ENCODE measurements around the gene PCCB. TPM values are rescaled to one million over a fixed set of nuclear protein-coding genes. Genes with fewer than 3 reads are reported as not detected.

Gene PCCB
- total RNA-seq, 2 donors from 2014 or later = 43.2 to 112 TPM

- no peak for TF ChIP-seq CTCF (IDR thresholded peaks at IDR 0.05)
- H3K27me3 ChIP-seq = no peaks in the 10 kb centered on the region
- H3K4me1 ChIP-seq = peaks cover 0 to 19% of the 10 kb centered on the region in 2 donors
- no peak overlapping the region for H3K27ac ChIP-seq
- no peak for DNase-seq (ENCODE audit: low spot score)
- peaks cover 4 to 31% of the 10 kb centered on the region in 2 donors for H3K9me3 ChIP-seq
- H3K36me3 ChIP-seq = peaks cover 19% of the 10 kb centered on the region
- no peak overlapping the region for H3K4me3 ChIP-seq
Measured at GRCh38 chr3:136279092-136279491, 29.0 kb downstream of the PCCB start.

GRCh38 chr3:136280961-136281360, 30.8 kb downstream of the PCCB start:
- TF ChIP-seq CTCF (IDR thresholded peaks at IDR 0.05) = no peak
- no peak overlapping the region for H3K27ac ChIP-seq
- peaks cover 37% of the 10 kb centered on the region for H3K36me3 ChIP-seq
- DNase-seq (ENCODE audit: low spot score) = no peak
- peaks cover 0 to 19% of the 10 kb centered on the region in 2 donors for H3K4me1 ChIP-seq
- no peaks in the 10 kb centered on the region for H3K27me3 ChIP-seq
- no peak overlapping the region for H3K4me3 ChIP-seq
- peaks cover 4 to 31% of the 10 kb centered on the region in 2 donors for H3K9me3 ChIP-seq

GRCh38 chr3:136281966-136282520, 31.9 kb downstream of the PCCB start:
- no peak for DNase-seq (ENCODE audit: low spot score)
- H3K9me3 ChIP-seq = peaks cover 4 to 31% of the 10 kb centered on the region in 2 donors
- no peak overlapping the region for H3K4me3 ChIP-seq
- TF ChIP-seq CTCF (IDR thresholded peaks at IDR 0.05) = no peak
- H3K36me3 ChIP-seq = peaks cover 37% of the 10 kb centered on the region
- peaks cover 0 to 19% of the 10 kb centered on the region in 2 donors for H3K4me1 ChIP-seq
- no peaks in the 10 kb centered on the region for H3K27me3 ChIP-seq
- H3K27ac ChIP-seq = no peak overlapping the region

GRCh38 chr3:136283627-136284026, 33.5 kb downstream of the PCCB start:
- no peak for TF ChIP-seq CTCF (IDR thresholded peaks at IDR 0.05)
- no peak for DNase-seq (ENCODE audit: low spot score)
- Histone ChIP-seq H3K4me1 (peaks cover 0 to 19% of the 10 kb centered on the region in 2 donors), H3K27me3 (no peaks in the 10 kb centered on the region), H3K4me3 (no peak overlapping the region), H3K9me3 (peaks cover 4 to 30% of the 10 kb centered on the region in 2 donors), H3K36me3 (peaks cover 41% of the 10 kb centered on the region), H3K27ac (no peak overlapping the region)

GRCh38 chr3:136291302-136291701, 41.2 kb downstream of the PCCB start:
- Histone ChIP-seq H3K4me3 (no peak overlapping the region), H3K27me3 (no peaks in the 10 kb centered on the region), H3K4me1 (no peaks in the 10 kb centered on the region), H3K27ac (no peak overlapping the region), H3K36me3 (peaks cover 31% of the 10 kb centered on the region), H3K9me3 (no peaks in the 10 kb centered on the region)
- no peak for TF ChIP-seq CTCF (IDR thresholded peaks at IDR 0.05)
- no peak for DNase-seq (ENCODE audit: low spot score)

GRCh38 chr3:136292500-136292899, 42.4 kb downstream of the PCCB start:
- peaks cover 28% of the 10 kb centered on the region for H3K36me3 ChIP-seq
- DNase-seq (ENCODE audit: low spot score) = no peak
- no peaks in the 10 kb centered on the region for H3K27me3 ChIP-seq

More at GRCh38 chr3:136292500-136292899, 42.4 kb downstream of the PCCB start:
- TF ChIP-seq CTCF (IDR thresholded peaks at IDR 0.05) = no peak
- Histone ChIP-seq H3K4me1 (no peaks in the 10 kb centered on the region), H3K4me3 (no peak overlapping the region), H3K27ac (no peak overlapping the region), H3K9me3 (no peaks in the 10 kb centered on the region)

Measured in right atrium auricular region (tissue), 2 donors.